Keratinocyte (primary cell): ENCODE results near the gene INKA2. TPM values are rescaled to one million over a fixed set of nuclear protein-coding genes. Genes with fewer than 3 reads are reported as not detected.

Experiments
- DNase-seq: peaks from one replicate; pipeline ENCODE4 v3.0.0-alpha.2; 2011; ENCODE audit warnings: low read depth, missing footprints, low spot score
- FAIRE-seq: peaks from 2 replicates; lab custom pipeline; 2011; peaks lifted over from hg19 to GRCh38; lab: Jason Lieb, UNC
- H2AFZ ChIP-seq: 2 replicates; pipeline ENCODE4 v1.6.0; 2012; ENCODE audit warnings: low read length, control low read depth, inconsistent platforms; ENCODE audit not compliant: control insufficient read depth
- H3K27ac ChIP-seq: 2 replicates; pipeline ENCODE4 v1.5.1; 2011; ENCODE audit warnings: low read length; ENCODE audit not compliant: control insufficient read depth, insufficient read depth
- H3K27me3 ChIP-seq: 3 replicates; pipeline ENCODE4 v1.6.0; 2011; ENCODE audit warnings: low read length; ENCODE audit not compliant: control insufficient read depth, insufficient read depth; ENCODE audit errors: extremely low read depth
- H3K36me3 ChIP-seq, 2 experiments: 2 replicates in 1 of 2; 3 replicates in 1 of 2; pipeline ENCODE4 v1.5.1; 2011; ENCODE audit warnings: low read length in 2 of 2, mild to moderate bottlenecking in 1 of 2; ENCODE audit not compliant: control insufficient read depth in 2 of 2, insufficient read depth in 2 of 2; ENCODE audit errors: extremely low read depth in 1 of 2
- H3K4me1 ChIP-seq: 3 replicates; pipeline ENCODE4 v1.5.1; 2011; ENCODE audit warnings: low read length; ENCODE audit not compliant: control insufficient read depth, insufficient read depth; ENCODE audit errors: extremely low read depth
- H3K4me2 ChIP-seq: 3 replicates; pipeline ENCODE4 v1.6.0; 2011; ENCODE audit warnings: low read depth, low read length; ENCODE audit not compliant: control insufficient read depth, insufficient read depth; ENCODE audit errors: extremely low read depth
- H3K4me3 ChIP-seq, 3 experiments: fragments of 200-600 bp in 1 of 3; sonication (generic) in 1 of 3; 2 replicates in 2 of 3; 3 replicates in 1 of 3; pipeline ENCODE4 v1.5.1; 2011 to 2016; ENCODE audit warnings: low read length in 3 of 3, mild to moderate bottlenecking in 3 of 3, control low read depth in 2 of 3, inconsistent platforms in 1 of 3, low read depth in 1 of 3, mixed read lengths in 1 of 3, mixed run types in 1 of 3, moderate library complexity in 1 of 3; ENCODE audit not compliant: control insufficient read depth in 2 of 3, insufficient read depth in 2 of 3; ENCODE audit errors: extremely low read depth in 1 of 3
- H3K79me2 ChIP-seq: 2 replicates; pipeline ENCODE4 v1.6.0; 2012; ENCODE audit warnings: low read length; ENCODE audit not compliant: control insufficient read depth, insufficient read depth
- H3K9ac ChIP-seq: 3 replicates; pipeline ENCODE4 v1.6.0; 2011; ENCODE audit warnings: low read length; ENCODE audit not compliant: control insufficient read depth, insufficient read depth; ENCODE audit errors: extremely low read depth
- H3K9me1 ChIP-seq: 3 replicates; pipeline ENCODE4 v1.6.0; 2011; ENCODE audit warnings: low read length; ENCODE audit not compliant: control insufficient read depth, insufficient read depth; ENCODE audit errors: extremely low read depth
- H3K9me3 ChIP-seq: 2 replicates; pipeline ENCODE4 v1.5.1; 2012; ENCODE audit warnings: low read depth, low read length; ENCODE audit not compliant: control insufficient read depth
- H4K20me1 ChIP-seq: 3 replicates; pipeline ENCODE4 v1.6.0; 2011; ENCODE audit warnings: low read length; ENCODE audit not compliant: control insufficient read depth, insufficient read depth; ENCODE audit errors: extremely low read depth
- CTCF ChIP-seq, 3 experiments: IDR thresholded peaks in 1 of 3; conservative IDR thresholded peaks in 1 of 3; optimal IDR thresholded peaks in 1 of 3; 2 replicates in 2 of 3; 3 replicates in 1 of 3; pipeline versions ENCODE3 to v1.5.1; 2011; ENCODE audit warnings: low read length in 3 of 3, mild to moderate bottlenecking in 3 of 3, moderate library complexity in 2 of 3, control low read depth in 1 of 3, inconsistent platforms in 1 of 3; ENCODE audit not compliant: insufficient read depth in 2 of 3; ENCODE audit errors: extremely low read depth in 1 of 3
- EZH2 ChIP-seq: IDR thresholded peaks from one replicate; pipeline ENCODE4 v1.6.1; 2012; ENCODE audit warnings: inconsistent platforms, mild to moderate bottlenecking, low read length, moderate library complexity
- dilution Hi-C: fragments of 300-500 bp; cut with MboI; formaldehyde crosslinking; loops from one replicate; pipeline ENCODE4 v1.7.0; 2020; ENCODE audit warnings: low sequenced_read_pairs; ENCODE audit not compliant: extremely low pct_ligation_motif_present
- polyA plus RNA-seq, 5 experiments: library from polyadenylated mRNA; depleted of rRNA in 3 of 5; stranded (reverse) in 3 of 5; stranded (forward) in 1 of 5; unstranded in 1 of 5; fragments of >200 nt; gene quantifications; 1 replicate in 1 of 5; 2 replicates in 3 of 5; 3 replicates in 1 of 5; pipeline versions ENCODE4 v1.2.1 to v1.2.3, GENCODE V29; 2011 to 2012; ENCODE audit warnings: missing spikeins in 2 of 5, low read depth in 1 of 5, low replicate concordance in 1 of 5

INKA2 gene
- polyA plus RNA-seq, 1 donor (not counting 4 experiments of a cell fraction or from before 2014, with no cell fraction given) = 2.7 TPM

DNA sequence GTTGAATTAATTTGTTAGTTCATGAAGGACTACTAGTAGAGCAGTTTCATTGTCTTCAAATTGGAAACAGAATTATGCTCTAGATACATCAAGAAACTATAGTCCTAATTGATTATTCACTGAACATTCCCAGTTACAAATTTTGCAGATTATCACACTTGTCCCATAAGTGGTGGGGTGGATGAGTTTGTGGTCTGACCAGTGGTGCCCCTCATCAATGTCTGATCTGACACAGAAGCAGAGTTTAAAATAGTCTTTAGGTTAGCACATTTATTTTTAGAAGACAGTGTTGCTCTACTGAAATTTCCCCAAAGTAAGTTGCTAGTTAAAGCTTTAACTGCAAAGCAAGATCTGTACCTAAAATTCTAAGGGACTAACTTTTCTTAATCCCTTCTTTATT is 42.9 kb downstream of the INKA2 start:
- peaks cover 1 to 15% of the 10 kb centered on the region in 2 experiments for H3K36me3 ChIP-seq
- dilution Hi-C loops = no loop called here
- FAIRE-seq = no peak
- no peak overlapping the region for H3K4me3 ChIP-seq
- TF ChIP-seq EZH2 (no peak), CTCF (optimal IDR thresholded peaks at IDR 0.05 in 1 of 3, IDR thresholded peaks at IDR 0.05 in 1 of 3, conservative IDR thresholded peaks at IDR 0.05 in 1 of 3; ENCODE audit: extremely low read depth in 1 of 3, insufficient read depth in 2 of 3, low read length in 3 of 3) (no peak)
- no peak overlapping the region for H3K4me2 ChIP-seq
- no peaks in the 10 kb centered on the region for H3K4me1 ChIP-seq
- no peak overlapping the region for H3K27ac ChIP-seq
- no peaks in the 10 kb centered on the region for H3K79me2 ChIP-seq
- no peaks in the 10 kb centered on the region for H3K27me3 ChIP-seq
- no peaks in the 10 kb centered on the region for H3K9me1 ChIP-seq
- no peak overlapping the region for H3K9ac ChIP-seq
- no peaks in the 10 kb centered on the region for H3K9me3 ChIP-seq
- H4K20me1 ChIP-seq = no peaks in the 10 kb centered on the region
- no peak overlapping the region for H2AFZ ChIP-seq
- no peak for DNase-seq

DNA sequence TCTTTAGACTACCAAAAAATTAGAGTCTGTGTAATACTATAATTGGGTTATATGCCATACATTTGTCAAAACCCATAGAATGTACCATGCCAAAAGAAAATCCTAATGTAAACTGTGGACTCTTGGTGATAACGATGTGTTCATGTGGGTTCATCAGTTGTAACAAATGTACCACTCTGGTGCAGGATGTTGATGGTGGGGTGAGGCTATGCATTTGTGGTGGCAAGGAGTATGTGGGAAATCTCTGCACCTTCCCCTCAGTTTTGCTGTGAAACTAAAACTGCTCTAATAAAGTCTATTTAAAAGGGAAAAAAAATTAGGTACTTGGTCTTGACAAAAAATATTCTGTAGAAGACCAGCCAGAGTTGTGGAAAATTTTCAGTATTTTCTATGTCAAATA is 43.4 kb downstream of the INKA2 start:
- Histone ChIP-seq H3K27ac (no peak overlapping the region), H3K27me3 (no peaks in the 10 kb centered on the region), H3K79me2 (no peaks in the 10 kb centered on the region), H2AFZ (no peak overlapping the region), H3K36me3 (peaks cover 1 to 12% of the 10 kb centered on the region in 2 experiments), H3K9me3 (no peaks in the 10 kb centered on the region), H4K20me1 (no peaks in the 10 kb centered on the region), H3K9me1 (no peaks in the 10 kb centered on the region), H3K4me1 (no peaks in the 10 kb centered on the region), H3K4me2 (no peak overlapping the region), H3K9ac (no peak overlapping the region), H3K4me3 (no peak overlapping the region)
- FAIRE-seq (no peak), DNase-seq (no peak)
- TF ChIP-seq EZH2 (no peak), CTCF (optimal IDR thresholded peaks at IDR 0.05 in 1 of 3, IDR thresholded peaks at IDR 0.05 in 1 of 3, conservative IDR thresholded peaks at IDR 0.05 in 1 of 3; ENCODE audit: extremely low read depth in 1 of 3, insufficient read depth in 2 of 3, low read length in 3 of 3) (no peak)
- dilution Hi-C loops = no loop called here
